Testis (tissue), 2 donors: ENCODE measurements around the gene CCNL1.

Experiments used
- POLR2A ChIP-seq: fragments of 450-650 bp; IDR thresholded peaks from one replicate; pipeline ENCODE4 v1.6.1; 2017; ENCODE audit warnings: antibody characterized with exemption, mild to moderate bottlenecking, moderate library complexity
- TF ChIP-seq, protein P1 (sequence below), 3 experiments: fragments of 450-650 bp in 2 of 3; fragments of 200-600 bp in 1 of 3; sonication (generic) in 1 of 3; IDR thresholded peaks; one replicate each; pipeline ENCODE4 v1.5.1; 2016 to 2019; ENCODE audit warnings: antibody characterized with exemption in 3 of 3, mild to moderate bottlenecking in 2 of 3, moderate library complexity in 1 of 3

DNA sequence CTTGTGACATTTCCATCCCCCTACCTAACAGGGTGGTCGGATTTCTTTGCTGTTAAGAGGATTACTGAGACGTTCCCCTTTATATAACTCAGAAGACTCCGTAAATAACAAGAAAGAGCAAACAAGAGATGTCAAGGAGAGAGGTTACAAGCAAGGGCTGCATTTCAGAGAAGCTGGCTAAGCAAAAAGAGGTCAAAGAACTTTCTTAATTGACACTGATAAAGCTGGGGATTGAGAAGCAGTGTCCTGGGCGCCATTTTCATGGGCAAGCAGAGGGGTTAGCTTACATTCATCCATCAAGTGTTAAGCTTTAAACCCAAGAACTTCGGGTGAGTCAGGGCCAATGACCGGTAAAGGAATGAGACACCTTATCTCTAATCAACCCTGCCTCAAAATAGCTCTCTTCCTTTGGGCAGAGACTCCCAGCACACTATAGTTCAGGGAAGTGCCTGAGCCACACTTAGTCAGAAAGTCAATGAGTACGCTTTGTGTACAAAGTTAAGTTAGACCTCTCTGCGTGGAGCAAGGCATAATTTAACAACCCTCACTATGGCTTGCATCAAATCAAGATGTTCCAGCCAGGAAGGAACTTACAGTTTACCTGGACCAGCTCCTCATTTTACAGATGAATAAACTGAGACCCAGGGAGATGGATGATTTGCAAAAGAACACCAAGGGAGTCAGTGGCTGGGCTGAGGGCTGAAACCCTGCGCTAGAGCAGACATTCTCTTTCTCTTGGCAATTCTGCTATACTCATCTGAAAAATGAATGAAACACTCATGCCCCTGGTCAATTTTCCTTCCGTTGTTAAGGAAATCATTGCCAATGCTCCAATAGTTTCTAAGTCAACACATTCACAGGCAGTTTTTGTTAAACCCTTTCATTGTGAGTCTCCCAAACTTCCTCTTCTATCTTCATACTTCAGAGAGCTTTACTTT, 44.6 kb downstream of the CCNL1 start:
- TF ChIP-seq, protein P1, sequence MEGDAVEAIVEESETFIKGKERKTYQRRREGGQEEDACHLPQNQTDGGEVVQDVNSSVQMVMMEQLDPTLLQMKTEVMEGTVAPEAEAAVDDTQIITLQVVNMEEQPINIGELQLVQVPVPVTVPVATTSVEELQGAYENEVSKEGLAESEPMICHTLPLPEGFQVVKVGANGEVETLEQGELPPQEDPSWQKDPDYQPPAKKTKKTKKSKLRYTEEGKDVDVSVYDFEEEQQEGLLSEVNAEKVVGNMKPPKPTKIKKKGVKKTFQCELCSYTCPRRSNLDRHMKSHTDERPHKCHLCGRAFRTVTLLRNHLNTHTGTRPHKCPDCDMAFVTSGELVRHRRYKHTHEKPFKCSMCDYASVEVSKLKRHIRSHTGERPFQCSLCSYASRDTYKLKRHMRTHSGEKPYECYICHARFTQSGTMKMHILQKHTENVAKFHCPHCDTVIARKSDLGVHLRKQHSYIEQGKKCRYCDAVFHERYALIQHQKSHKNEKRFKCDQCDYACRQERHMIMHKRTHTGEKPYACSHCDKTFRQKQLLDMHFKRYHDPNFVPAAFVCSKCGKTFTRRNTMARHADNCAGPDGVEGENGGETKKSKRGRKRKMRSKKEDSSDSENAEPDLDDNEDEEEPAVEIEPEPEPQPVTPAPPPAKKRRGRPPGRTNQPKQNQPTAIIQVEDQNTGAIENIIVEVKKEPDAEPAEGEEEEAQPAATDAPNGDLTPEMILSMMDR (IDR thresholded peaks at IDR 0.05) = no peak
- no peak for TF ChIP-seq POLR2A
